Mucosa of descending colon (tissue), 3 donors: ENCODE measurements around the gene SLC36A1. TPM values are rescaled to one million over a fixed set of nuclear protein-coding genes. Genes with fewer than 3 reads are reported as not detected.

ENCODE experiments used
- ATAC-seq: fragments of 200-7000 bp; cut with Tn5 transposase; one replicate; pipeline ENCODE4 v1.9.1; 2020; ENCODE audit warnings: mild to moderate bottlenecking, moderate library complexity
- DNase-seq, 3 donors: peaks; one replicate each; pipeline ENCODE4 v3.0.0-alpha.2; 2020
- H3K36me3 ChIP-seq: fragments of 200-600 bp; one replicate; pipeline ENCODE4 v1.8.0; 2021; ENCODE audit warnings: low read depth, mild to moderate bottlenecking
- H3K4me1 ChIP-seq: fragments of 200-600 bp; one replicate; pipeline ENCODE4 v1.8.0; 2021; ENCODE audit warnings: low read depth, mild to moderate bottlenecking
- H3K4me3 ChIP-seq: fragments of 200-600 bp; one replicate; pipeline ENCODE4 v1.8.0; 2021; ENCODE audit warnings: mild to moderate bottlenecking
- H3K9me3 ChIP-seq: fragments of 200-600 bp; one replicate; pipeline ENCODE4 v1.8.0; 2021; ENCODE audit warnings: mild to moderate bottlenecking
- intact Hi-C, 2 donors: fragments of 100-400 bp; cut with DNase I in 1 of 2; cut with micrococcal nuclease in 1 of 2; formaldehyde crosslinking; loops; one replicate each; pipeline versions ENCODE4 v1.11.0 to v1.11.1; 2022; cut with DNase I, micrococcal nuclease
- total RNA-seq, 3 donors: library from RNA; stranded (reverse); fragmentation: NEBNext Ultra II Directional in 2 of 3; extraction: Animal tissue kit (Norgen Biotek cat#: 25700) in 2 of 3; gene quantifications; one replicate each; pipeline versions ENCODE4 v1.2.1 to v1.2.4, GENCODE V29; 2021 to 2023
- TF ChIP-seq, protein P1 (sequence below): fragments of 200-600 bp; IDR thresholded peaks from one replicate; pipeline ENCODE4 v1.8.0; 2022; ENCODE audit warnings: antibody characterized with exemption, mild to moderate bottlenecking
- donor health status: DM: no; HTN: no; CAD: no; lungs with moderate emphysema.
- donor health status: DM: no; HTN: no; CAD: no.
- donor health status: DM: no; HTN: yes; CAD: no.

Gene SLC36A1
- total RNA-seq, 3 donors from 2014 or later, result 38.1 to 105 (median 55.2) TPM

DNA sequence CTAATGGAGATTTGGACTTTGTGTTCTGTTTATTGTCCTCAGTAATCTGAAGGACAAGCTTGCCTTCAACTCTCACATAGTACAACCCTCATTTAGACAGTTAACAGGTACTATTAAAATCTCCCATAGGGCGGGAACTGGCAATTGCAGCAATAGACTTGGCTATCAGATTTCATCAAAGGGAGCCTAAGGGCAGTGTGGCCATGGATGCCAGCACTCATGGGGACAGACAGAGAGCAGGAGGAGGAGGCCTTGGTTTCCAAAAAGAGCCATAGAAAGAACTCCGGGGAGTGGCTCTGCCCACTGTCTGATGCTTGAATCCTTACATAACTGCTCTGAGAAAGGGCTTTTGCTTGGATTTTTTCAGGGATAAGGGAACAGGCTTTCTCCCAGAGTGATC lies 6.8 kb downstream of the SLC36A1 start:
- H3K4me3 ChIP-seq, result no peak overlapping the region
- peak; percentile 89 for ATAC-seq

DNA sequence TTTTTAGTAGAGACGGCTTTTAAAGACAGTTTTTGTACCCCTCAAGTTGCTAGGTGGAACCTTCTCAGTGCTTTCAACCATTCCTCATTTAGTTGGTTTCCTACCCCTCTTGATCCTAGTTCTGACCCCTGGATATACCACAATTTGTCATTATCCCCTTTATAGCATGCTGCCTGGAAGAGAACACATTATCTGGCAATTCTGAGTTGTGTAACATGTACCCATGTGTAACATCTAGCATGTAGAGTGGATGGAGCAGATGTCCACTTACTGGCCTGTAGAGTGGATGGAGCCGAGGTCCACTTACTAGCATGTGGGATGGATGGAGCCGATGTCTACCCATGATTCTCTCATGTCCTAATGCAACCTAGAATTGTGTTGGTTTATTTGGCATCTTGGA lies 7.5 kb downstream of the SLC36A1 start:
- Histone ChIP-seq H3K4me3 (no peak overlapping the region), H3K9me3 (no peaks in the 10 kb centered on the region), H3K36me3 (no peaks in the 10 kb centered on the region), H3K4me1 (peaks cover 30% of the 10 kb centered on the region)
- TF ChIP-seq, protein P1, sequence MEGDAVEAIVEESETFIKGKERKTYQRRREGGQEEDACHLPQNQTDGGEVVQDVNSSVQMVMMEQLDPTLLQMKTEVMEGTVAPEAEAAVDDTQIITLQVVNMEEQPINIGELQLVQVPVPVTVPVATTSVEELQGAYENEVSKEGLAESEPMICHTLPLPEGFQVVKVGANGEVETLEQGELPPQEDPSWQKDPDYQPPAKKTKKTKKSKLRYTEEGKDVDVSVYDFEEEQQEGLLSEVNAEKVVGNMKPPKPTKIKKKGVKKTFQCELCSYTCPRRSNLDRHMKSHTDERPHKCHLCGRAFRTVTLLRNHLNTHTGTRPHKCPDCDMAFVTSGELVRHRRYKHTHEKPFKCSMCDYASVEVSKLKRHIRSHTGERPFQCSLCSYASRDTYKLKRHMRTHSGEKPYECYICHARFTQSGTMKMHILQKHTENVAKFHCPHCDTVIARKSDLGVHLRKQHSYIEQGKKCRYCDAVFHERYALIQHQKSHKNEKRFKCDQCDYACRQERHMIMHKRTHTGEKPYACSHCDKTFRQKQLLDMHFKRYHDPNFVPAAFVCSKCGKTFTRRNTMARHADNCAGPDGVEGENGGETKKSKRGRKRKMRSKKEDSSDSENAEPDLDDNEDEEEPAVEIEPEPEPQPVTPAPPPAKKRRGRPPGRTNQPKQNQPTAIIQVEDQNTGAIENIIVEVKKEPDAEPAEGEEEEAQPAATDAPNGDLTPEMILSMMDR, result no peak
- intact Hi-C loops, result no loop called here
- ATAC-seq, result no peak
- no peak for DNase-seq

More for the DNA sequence above, 6.8 kb downstream of the SLC36A1 start:
- intact Hi-C loops, result no loop called here
- TF ChIP-seq, protein P1, result no peak
- no peaks in the 10 kb centered on the region for H3K9me3 ChIP-seq
- peaks cover 33% of the 10 kb centered on the region for H3K4me1 ChIP-seq
- H3K36me3 ChIP-seq, result no peaks in the 10 kb centered on the region
- peak in 2 of 3 donors; percentile 54 to 71 for DNase-seq

DNA sequence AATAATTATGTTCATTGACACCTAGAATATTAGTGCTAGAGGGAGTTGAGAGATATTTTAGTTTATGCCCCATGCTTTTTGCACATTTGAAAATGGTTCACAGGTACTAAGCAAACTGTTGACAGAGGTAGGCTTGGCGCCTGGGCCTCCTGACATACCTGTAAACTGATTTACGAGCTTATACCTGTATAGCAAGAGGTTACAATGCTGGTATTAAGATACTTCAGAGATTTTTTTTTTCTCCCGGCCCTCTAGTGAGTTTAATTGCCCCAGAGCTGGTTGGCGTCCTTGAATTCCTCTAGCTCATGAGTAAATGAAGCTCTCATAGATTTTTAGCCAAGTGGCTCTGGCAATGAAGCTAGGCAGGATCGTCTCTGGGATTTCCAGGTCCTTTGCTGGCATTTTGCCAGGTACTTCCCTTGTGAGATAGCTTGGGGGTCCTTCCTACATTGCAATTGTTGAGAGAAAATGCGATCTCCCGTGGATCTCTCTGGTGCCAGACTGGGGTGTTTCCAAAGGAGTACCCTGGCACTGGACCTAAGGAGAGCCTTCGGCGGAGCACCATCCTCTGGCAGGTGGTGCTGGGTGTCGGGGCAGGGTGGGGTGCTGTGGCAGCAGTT lies 9.0 kb downstream of the SLC36A1 start:
- Histone ChIP-seq H3K36me3 (no peaks in the 10 kb centered on the region), H3K4me1 (peaks cover 30% of the 10 kb centered on the region), H3K4me3 (no peak overlapping the region), H3K9me3 (no peaks in the 10 kb centered on the region)
- intact Hi-C loops, result no loop called here
- TF ChIP-seq, protein P1, result no peak
- ATAC-seq (peak; percentile 56), DNase-seq (peak in 2 of 3 donors; percentile 37 to 60)

DNA sequence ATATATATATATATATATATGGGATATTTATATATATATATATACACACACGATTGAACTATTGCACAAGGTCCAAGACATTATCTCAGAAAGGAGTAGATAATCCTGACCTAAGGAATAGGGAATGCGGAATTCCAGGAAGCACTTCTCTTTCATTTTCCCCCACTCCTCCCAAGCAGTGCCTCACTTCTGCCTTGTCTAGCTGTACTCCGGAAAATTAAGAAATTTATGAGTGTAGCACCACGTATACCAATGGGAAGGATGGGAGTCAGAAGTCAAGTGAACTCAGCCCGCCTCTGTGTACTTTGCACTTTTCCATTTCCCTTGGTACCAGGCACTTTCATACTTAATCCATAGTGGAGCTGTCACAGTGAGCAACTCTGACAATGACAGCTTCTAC lies 10.9 kb downstream of the SLC36A1 start:
- ATAC-seq, result peak; percentile 58
- Histone ChIP-seq H3K4me3 (no peak overlapping the region), H3K4me1 (peaks cover 22% of the 10 kb centered on the region)

DNA sequence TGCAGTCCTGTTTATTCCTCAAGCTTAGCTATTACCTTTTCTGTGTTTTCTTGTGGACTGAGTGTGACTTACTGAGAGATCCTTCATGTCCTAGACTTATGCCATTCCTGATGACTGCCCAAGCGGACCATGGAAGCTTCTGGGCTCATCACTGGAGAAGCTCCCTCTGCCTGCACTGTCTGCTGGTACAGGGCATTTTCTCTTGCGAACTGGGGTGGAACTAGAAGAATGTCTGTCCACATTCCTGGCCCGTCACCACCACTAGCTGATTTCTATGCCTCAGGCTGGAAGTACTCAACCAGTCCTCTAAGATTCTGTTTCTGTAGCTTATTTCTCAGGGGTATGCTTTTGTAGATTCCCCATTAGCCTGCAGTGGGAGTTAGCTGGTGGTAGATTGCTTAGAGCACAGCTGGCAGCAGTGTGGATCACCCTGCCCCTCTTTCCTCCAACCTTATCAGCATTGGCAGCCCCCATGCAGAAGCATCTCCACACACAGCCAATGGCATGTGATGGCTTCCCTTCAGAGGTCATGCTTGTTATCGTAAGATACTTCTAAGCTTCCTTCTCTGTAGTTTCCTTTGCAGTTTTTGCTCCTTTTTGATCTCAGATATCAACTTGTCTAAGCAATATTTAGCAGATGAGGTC lies 12.4 kb downstream of the SLC36A1 start:
- no peaks in the 10 kb centered on the region for H3K36me3 ChIP-seq
- intact Hi-C loops, result no loop called here
- no peak for ATAC-seq
- TF ChIP-seq, protein P1, result no peak
- H3K9me3 ChIP-seq, result no peaks in the 10 kb centered on the region
- no peak for DNase-seq
- H3K4me3 ChIP-seq, result no peak overlapping the region
- peaks cover 18% of the 10 kb centered on the region for H3K4me1 ChIP-seq

More for the DNA sequence above, 10.9 kb downstream of the SLC36A1 start:
- DNase-seq, result no peak
- TF ChIP-seq, protein P1, result no peak
- Histone ChIP-seq H3K9me3 (no peaks in the 10 kb centered on the region), H3K36me3 (no peaks in the 10 kb centered on the region)
- intact Hi-C loops, result no loop called here
